ENCODE data around the gene PCYOX1L. TPM values are rescaled to one million over a fixed set of nuclear protein-coding genes. Genes with fewer than 3 reads are reported as not detected.
A peak's percentile ranks its signal among the peaks of the same experiment; 100 is the strongest.

PCYOX1L gene
- total and polyA plus RNA-seq, 9 of the 15 experiments (the other 6 are each of a cell fraction or from before 2014, with no cell fraction given): 2.3 to 17.9 (median 6.0) TPM

DNA sequence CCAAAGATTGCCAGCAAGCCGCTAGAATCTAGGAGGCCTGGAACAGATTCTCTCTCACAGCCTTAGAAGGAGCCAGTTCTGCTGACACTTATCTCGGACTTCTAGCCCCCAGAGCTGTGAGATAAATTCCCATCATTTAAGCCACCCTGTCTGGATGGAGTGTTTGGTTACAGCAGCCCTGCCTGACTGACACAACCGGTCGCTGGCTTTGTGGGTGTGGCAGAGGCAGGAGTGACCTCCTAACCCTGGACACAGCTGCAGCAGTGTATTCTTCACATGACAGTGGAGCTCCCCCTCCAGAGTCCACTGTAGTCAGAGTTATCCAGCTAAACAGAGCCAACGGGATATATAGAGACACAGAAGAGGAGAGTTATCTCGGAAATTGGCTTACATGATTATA, 42.5 kb downstream of the PCYOX1L start:
- DNase-seq (ENCODE audit: extremely low read depth in 1 of 4, low spot score in 3 of 4) (peak; percentile 55 to 88 (median 72)), FAIRE-seq (peak; percentile 93), ATAC-seq (peak; percentile 89)
- Histone ChIP-seq H3K4me1 (replicated peaks in 1 of 2; ENCODE audit: control insufficient read depth in 2 of 2, insufficient read depth in 2 of 2, low read length in 2 of 2) (peaks cover 15 to 32% of the 10 kb centered on the region in 2 experiments; a peak in 4 of 5 replicates), H3K9me3 (replicated peaks; ENCODE audit: control insufficient read depth, insufficient read depth, low read depth, low read length) (no peaks in the 10 kb centered on the region), H3K27ac (ENCODE audit: extremely low read depth, low read depth, low read length) (no peak overlapping the region), H3K9me1 (ENCODE audit: control insufficient read depth, insufficient read depth, low read length) (no peaks in the 10 kb centered on the region), H3K79me2 (ENCODE audit: control insufficient read depth, insufficient read depth, low read length) (no peaks in the 10 kb centered on the region), H2AFZ (ENCODE audit: low read depth, low read length) (peak overlapping the region; percentile 1; the same call in 1 of the 2 replicates), H4K20me1 (replicated peaks; ENCODE audit: control insufficient read depth, insufficient read depth, low read length) (0 out of 2 replicates have a peak, but pooled peaks cover 3% of the 10 kb centered on the region), H3K9ac (ENCODE audit: insufficient read depth in 1 of 2, low read depth in 2 of 2, low read length in 2 of 2) (no peak overlapping the region; a peak in 1 of 4 replicates), H3K36me3 (ENCODE audit: control insufficient read depth, insufficient read depth, low read length) (no peaks in the 10 kb centered on the region), H3K4me3 (no peak overlapping the region), H3K27me3 (ENCODE audit: control insufficient read depth in 2 of 2, insufficient read depth in 2 of 2, low read length in 2 of 2) (no peaks in the 10 kb centered on the region), H3K4me2 (ENCODE audit: insufficient read depth, low read length) (peak overlapping the region; percentile 21; the same call in 1 of the 2 replicates)
- CTCF ChIA-PET (ENCODE audit: low intra/inter-chr PET ratio): no interaction called here
- BruUV-seq (replicated peaks): no TSS peak
- intact Hi-C loops (cut with micrococcal nuclease) (no loop called here), in situ Hi-C loops (cut with MboI) (no loop called here)
- POLR2A ChIA-PET: interaction anchor here (0.6 to 1.5 kb wide), 9 partner anchors 11 to 1031 kb away, joined by 3 to 7 read pairs (median 4); no protein-coding TSS in a partner anchor
- 2% methylated on average over 6 of the region's 6 CpGs for WGBS (ENCODE audit: insufficient coverage, low coverage, missing lambda C conversion rate)
- TF ChIP-seq SMARCA4 (IDR thresholded peaks at IDR 0.05) (no peak), DMBX1 (CRISPR knock-in tag; IDR thresholded peaks at IDR 0.05; ENCODE audit: borderline replicate concordance) (no peak), ZC3H4 (CRISPR knock-in tag; IDR thresholded peaks at IDR 0.05; ENCODE audit: borderline replicate concordance) (no peak), ZFP36 (IDR thresholded peaks at IDR 0.05; ENCODE audit: low read depth, low read length, partially characterized antibody) (no peak), DPF2 (IDR thresholded peaks at IDR 0.05) (peak; percentile 30; the same call in 1 of the 2 replicates), POU5F1 (IDR thresholded peaks at IDR 0.05; ENCODE audit: borderline replicate concordance, low read depth, low read length, partially characterized antibody) (no peak), FOSL1 (tag; conservative IDR thresholded peaks at IDR 0.05) (no peak), HIVEP1 (CRISPR knock-in tag; IDR thresholded peaks at IDR 0.05) (no peak), BRCA1 (IDR thresholded peaks at IDR 0.05) (no peak), BRCA1 (CRISPR knock-in tag; IDR thresholded peaks at IDR 0.05) (no peak), PHF21A (IDR thresholded peaks at IDR 0.05; ENCODE audit: borderline replicate concordance, low read depth) (no peak), POLR3G (IDR thresholded peaks at IDR 0.05; ENCODE audit: extremely low read depth, insufficient read length, insufficient replicate concordance) (no peak), BACH1 (tag; IDR thresholded peaks at IDR 0.05) (no peak), HNRNPK (IDR thresholded peaks at IDR 0.05; ENCODE audit: low read depth, low read length, poor library complexity, severe bottlenecking) (no peak), U2AF1 (optimal IDR thresholded peaks at IDR 0.05; ENCODE audit: low read depth, low read length) (no peak), ZNF589 (CRISPR knock-in tag; IDR thresholded peaks at IDR 0.05; ENCODE audit: low read depth) (no peak), FOXK2 (conservative IDR thresholded peaks at IDR 0.05 in 1 of 2, IDR thresholded peaks at IDR 0.05 in 1 of 2; ENCODE audit: low read depth in 2 of 2) (0 out of 4 replicates have a peak, but pooled peaks of 1 of the 2 experiments have one; percentile 23), SLC30A9 (CRISPR knock-in tag; IDR thresholded peaks at IDR 0.05) (no peak)
- TF ChIP-seq, protein P1, sequence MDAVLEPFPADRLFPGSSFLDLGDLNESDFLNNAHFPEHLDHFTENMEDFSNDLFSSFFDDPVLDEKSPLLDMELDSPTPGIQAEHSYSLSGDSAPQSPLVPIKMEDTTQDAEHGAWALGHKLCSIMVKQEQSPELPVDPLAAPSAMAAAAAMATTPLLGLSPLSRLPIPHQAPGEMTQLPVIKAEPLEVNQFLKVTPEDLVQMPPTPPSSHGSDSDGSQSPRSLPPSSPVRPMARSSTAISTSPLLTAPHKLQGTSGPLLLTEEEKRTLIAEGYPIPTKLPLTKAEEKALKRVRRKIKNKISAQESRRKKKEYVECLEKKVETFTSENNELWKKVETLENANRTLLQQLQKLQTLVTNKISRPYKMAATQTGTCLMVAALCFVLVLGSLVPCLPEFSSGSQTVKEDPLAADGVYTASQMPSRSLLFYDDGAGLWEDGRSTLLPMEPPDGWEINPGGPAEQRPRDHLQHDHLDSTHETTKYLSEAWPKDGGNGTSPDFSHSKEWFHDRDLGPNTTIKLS (IDR thresholded peaks at IDR 0.05; ENCODE audit: borderline replicate concordance, low read depth): no peak
- TF ChIP-seq, protein P2, sequence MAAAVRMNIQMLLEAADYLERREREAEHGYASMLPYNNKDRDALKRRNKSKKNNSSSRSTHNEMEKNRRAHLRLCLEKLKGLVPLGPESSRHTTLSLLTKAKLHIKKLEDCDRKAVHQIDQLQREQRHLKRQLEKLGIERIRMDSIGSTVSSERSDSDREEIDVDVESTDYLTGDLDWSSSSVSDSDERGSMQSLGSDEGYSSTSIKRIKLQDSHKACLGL (CRISPR knock-in tag; IDR thresholded peaks at IDR 0.05; ENCODE audit: borderline replicate concordance, poor library complexity, severe bottlenecking): no peak
- TF ChIP-seq, protein P3, sequence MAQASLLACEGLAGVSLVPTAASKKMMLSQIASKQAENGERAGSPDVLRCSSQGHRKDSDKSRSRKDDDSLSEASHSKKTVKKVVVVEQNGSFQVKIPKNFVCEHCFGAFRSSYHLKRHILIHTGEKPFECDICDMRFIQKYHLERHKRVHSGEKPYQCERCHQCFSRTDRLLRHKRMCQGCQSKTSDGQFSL (CRISPR knock-in tag; IDR thresholded peaks at IDR 0.05): no peak
- TF ChIP-seq, protein P3 (tag; IDR thresholded peaks at IDR 0.05): no peak

Data from K562 (cell line).